HepG2 (cell line): ENCODE results near the gene ADH5. TPM values are rescaled to one million over a fixed set of nuclear protein-coding genes. Genes with fewer than 3 reads are reported as not detected.

Source experiments
- CHCHD3 ChIP-seq: sonication (generic); formaldehyde crosslinking; IDR thresholded peaks from 2 replicates; pipeline ENCODE4 v1.8.0; 2022; ENCODE audit warnings: mild to moderate bottlenecking, missing genetic modification reagents, moderate library complexity
- EEA1 ChIP-seq: sonication (generic); formaldehyde crosslinking; IDR thresholded peaks from 2 replicates; pipeline ENCODE4 v1.5.1; 2020; ENCODE audit warnings: mild to moderate bottlenecking, missing genetic modification reagents, borderline replicate concordance
- FOXK2 ChIP-seq: fragments of 450-650 bp; IDR thresholded peaks from 2 replicates; pipeline ENCODE4 v1.6.1; 2016
- HCFC1 ChIP-seq: fragments of 150-350 bp; IDR thresholded peaks from 2 replicates; pipeline ENCODE4 v1.6.1; 2014; ENCODE audit warnings: low read depth, low read length
- JUND ChIP-seq: sonication (generic); formaldehyde crosslinking; IDR thresholded peaks from 2 replicates; pipeline ENCODE4 v1.8.0; 2022; ENCODE audit warnings: mild to moderate bottlenecking, missing genetic modification reagents
- NFYC ChIP-seq: IDR thresholded peaks from 2 replicates; pipeline ENCODE4 v1.6.1; 2016; ENCODE audit warnings: missing genetic modification reagents, missing compliant biosample characterization
- RAD21 ChIP-seq: fragments of 450-650 bp; formaldehyde crosslinking; IDR thresholded peaks from 2 replicates; pipeline ENCODE4 v1.5.0; 2020; ENCODE audit warnings: mild to moderate bottlenecking
- TOPORS ChIP-seq: sonication (generic); formaldehyde crosslinking; IDR thresholded peaks from 2 replicates; pipeline ENCODE4 v1.8.0; 2023; ENCODE audit warnings: mild to moderate bottlenecking, missing genetic modification reagents
- ZFP90 ChIP-seq: sonication (generic); formaldehyde crosslinking; IDR thresholded peaks from 2 replicates; pipeline ENCODE4 v1.8.0; 2022; ENCODE audit warnings: missing genetic modification reagents, mild to moderate bottlenecking, inconsistent platforms, borderline replicate concordance
- ZKSCAN1 ChIP-seq: fragments of 150-350 bp; IDR thresholded peaks from 2 replicates; pipeline ENCODE4 v1.6.1; 2014; ENCODE audit warnings: low read length
- ZNF317 ChIP-seq: sonication (generic); formaldehyde crosslinking; IDR thresholded peaks from 2 replicates; pipeline ENCODE4 v1.5.0; 2020; ENCODE audit warnings: mild to moderate bottlenecking, missing genetic modification reagents
- ZNF354B ChIP-seq: sonication (generic); formaldehyde crosslinking; IDR thresholded peaks from 2 replicates; pipeline ENCODE4 v1.8.0; 2022; ENCODE audit warnings: mild to moderate bottlenecking, missing genetic modification reagents
- ZNF768 ChIP-seq: sonication (generic); formaldehyde crosslinking; IDR thresholded peaks from 2 replicates; pipeline ENCODE4 v1.4.0; 2020; ENCODE audit warnings: missing genetic modification reagents
- polyA plus RNA-seq, 8 experiments: library from polyadenylated mRNA; depleted of rRNA in 3 of 8; stranded (reverse) in 7 of 8; unstranded in 1 of 8; fragments of >200 nt; fragmentation: Illumina TruSeq in 4 of 8; extraction: Trizol in 4 of 8; gene quantifications; 2 replicates each; pipeline versions ENCODE4 v1.2.1 to v1.2.3, GENCODE V29; 2011 to 2016; ENCODE audit warnings: low read depth in 4 of 8, missing spikeins in 1 of 8, mixed read lengths in 1 of 8; ENCODE audit not compliant: insufficient read depth in 1 of 8
- total RNA-seq, 5 experiments: library from RNA; depleted of rRNA; stranded (reverse); fragments of >200 nt; fragmentation: Illumina TruSeq; extraction: Trizol; gene quantifications; 2 replicates each; pipeline ENCODE4 v1.2.3, GENCODE V29; 2016; ENCODE audit warnings: low read depth in 1 of 5
- TF ChIP-seq, protein P1 (sequence below): sonication (generic); formaldehyde crosslinking; IDR thresholded peaks from 2 replicates; pipeline ENCODE4 v1.4.0; 2020; ENCODE audit warnings: missing genetic modification reagents, borderline replicate concordance
- TF ChIP-seq, protein P2 (sequence below): sonication (generic); formaldehyde crosslinking; IDR thresholded peaks from 2 replicates; pipeline ENCODE4 v1.9.0; 2022; ENCODE audit warnings: low read depth, missing genetic modification reagents
- TF ChIP-seq, protein P3 (sequence below): sonication (generic); formaldehyde crosslinking; IDR thresholded peaks from 2 replicates; pipeline ENCODE4 v1.5.0; 2020; ENCODE audit warnings: mild to moderate bottlenecking, missing genetic modification reagents, borderline replicate concordance
- TF ChIP-seq, protein P4 (sequence below): sonication (generic); formaldehyde crosslinking; IDR thresholded peaks from 2 replicates; pipeline ENCODE4 v1.8.0; 2022; ENCODE audit warnings: missing genetic modification reagents, mild to moderate bottlenecking, inconsistent platforms, borderline replicate concordance
- TF ChIP-seq, protein P5 (sequence below): sonication (generic); formaldehyde crosslinking; IDR thresholded peaks from 2 replicates; pipeline ENCODE4 v1.5.0; 2020; ENCODE audit warnings: missing genetic modification reagents, mild to moderate bottlenecking, borderline replicate concordance

ADH5 gene
- total and polyA plus RNA-seq, 2 of the 13 experiments (the other 11 are each of a cell fraction or from before 2014, with no cell fraction given) = 349 to 512 TPM

DNA sequence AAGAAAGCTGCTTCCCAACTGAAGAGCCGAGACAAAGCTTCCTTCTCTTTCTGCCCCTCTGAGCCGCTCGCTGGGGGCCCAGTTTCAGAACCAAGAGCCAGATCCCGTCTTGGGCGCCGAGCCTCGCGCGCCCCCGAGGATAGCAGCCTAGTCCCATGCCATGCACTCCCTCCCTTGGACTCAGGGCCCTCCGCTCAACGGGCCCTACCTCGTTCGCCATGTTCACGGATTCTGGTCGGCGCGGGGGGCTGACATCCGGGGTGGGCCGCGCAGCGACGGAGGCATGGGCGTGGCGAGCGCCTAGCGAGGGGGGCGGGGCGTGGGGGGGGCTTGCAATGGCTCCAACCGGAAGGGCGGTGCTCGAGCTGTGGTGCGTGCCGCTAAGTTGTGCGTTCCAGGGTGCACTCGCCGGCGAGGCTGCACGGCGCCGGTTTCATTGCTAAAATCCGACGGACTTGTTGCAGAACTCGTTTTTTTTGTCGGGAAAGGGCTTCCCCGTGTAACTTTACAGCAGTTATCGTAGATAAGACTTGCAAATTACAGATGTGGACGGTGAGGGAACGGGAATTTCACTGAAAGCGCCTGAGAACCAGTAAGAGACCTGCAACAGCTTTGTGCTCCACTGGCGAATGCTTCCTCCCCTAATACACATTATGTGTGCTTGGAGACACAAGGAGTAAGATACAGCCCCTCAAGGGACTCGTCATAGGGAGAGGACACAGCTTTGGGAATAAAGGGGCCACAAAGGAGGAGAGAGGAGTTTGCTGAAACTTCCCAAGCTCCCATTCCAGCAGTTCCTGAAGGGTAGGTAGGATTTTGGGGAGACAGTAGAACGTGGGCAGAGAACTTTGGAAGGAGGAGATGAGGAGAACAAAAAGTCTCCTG lies at the start of gene ADH5 (continued):
- TF ChIP-seq, protein P1, sequence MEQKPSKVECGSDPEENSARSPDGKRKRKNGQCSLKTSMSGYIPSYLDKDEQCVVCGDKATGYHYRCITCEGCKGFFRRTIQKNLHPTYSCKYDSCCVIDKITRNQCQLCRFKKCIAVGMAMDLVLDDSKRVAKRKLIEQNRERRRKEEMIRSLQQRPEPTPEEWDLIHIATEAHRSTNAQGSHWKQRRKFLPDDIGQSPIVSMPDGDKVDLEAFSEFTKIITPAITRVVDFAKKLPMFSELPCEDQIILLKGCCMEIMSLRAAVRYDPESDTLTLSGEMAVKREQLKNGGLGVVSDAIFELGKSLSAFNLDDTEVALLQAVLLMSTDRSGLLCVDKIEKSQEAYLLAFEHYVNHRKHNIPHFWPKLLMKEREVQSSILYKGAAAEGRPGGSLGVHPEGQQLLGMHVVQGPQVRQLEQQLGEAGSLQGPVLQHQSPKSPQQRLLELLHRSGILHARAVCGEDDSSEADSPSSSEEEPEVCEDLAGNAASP (CRISPR knock-in tag) = peak; percentile 56; the same call in 1 of the 2 replicates
- TF ChIP-seq ZNF317 (CRISPR knock-in tag) (no peak), ZNF768 (CRISPR knock-in tag) (peak; percentile 62; the same call in 1 of the 2 replicates), ZKSCAN1 (no peak), CHCHD3 (CRISPR knock-in tag) (no peak), ZFP90 (CRISPR knock-in tag) (0 out of 2 replicates have a peak, but pooled peaks have one; percentile 61), RAD21 (0 out of 2 replicates have a peak, but pooled peaks have one; percentile 8), FOXK2 (no peak), HCFC1 (no peak), NFYC (CRISPR knock-in tag) (no peak; the same call in 1 of the 2 replicates), TOPORS (peak; percentile 82; the same call in 1 of the 2 replicates), EEA1 (CRISPR knock-in tag) (no peak), JUND (CRISPR knock-in tag) (0 out of 2 replicates have a peak, but pooled peaks have one; percentile 12), ZNF354B (CRISPR knock-in tag) (0 out of 2 replicates have a peak, but pooled peaks have one; percentile 52)
- TF ChIP-seq, protein P2, sequence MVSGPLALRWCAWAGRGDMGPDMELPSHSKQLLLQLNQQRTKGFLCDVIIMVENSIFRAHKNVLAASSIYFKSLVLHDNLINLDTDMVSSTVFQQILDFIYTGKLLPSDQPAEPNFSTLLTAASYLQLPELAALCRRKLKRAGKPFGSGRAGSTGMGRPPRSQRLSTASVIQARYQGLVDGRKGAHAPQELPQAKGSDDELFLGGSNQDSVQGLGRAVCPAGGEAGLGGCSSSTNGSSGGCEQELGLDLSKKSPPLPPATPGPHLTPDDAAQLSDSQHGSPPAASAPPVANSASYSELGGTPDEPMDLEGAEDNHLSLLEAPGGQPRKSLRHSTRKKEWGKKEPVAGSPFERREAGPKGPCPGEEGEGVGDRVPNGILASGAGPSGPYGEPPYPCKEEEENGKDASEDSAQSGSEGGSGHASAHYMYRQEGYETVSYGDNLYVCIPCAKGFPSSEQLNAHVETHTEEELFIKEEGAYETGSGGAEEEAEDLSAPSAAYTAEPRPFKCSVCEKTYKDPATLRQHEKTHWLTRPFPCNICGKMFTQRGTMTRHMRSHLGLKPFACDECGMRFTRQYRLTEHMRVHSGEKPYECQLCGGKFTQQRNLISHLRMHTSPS (CRISPR knock-in tag) = no peak
- TF ChIP-seq, protein P3, sequence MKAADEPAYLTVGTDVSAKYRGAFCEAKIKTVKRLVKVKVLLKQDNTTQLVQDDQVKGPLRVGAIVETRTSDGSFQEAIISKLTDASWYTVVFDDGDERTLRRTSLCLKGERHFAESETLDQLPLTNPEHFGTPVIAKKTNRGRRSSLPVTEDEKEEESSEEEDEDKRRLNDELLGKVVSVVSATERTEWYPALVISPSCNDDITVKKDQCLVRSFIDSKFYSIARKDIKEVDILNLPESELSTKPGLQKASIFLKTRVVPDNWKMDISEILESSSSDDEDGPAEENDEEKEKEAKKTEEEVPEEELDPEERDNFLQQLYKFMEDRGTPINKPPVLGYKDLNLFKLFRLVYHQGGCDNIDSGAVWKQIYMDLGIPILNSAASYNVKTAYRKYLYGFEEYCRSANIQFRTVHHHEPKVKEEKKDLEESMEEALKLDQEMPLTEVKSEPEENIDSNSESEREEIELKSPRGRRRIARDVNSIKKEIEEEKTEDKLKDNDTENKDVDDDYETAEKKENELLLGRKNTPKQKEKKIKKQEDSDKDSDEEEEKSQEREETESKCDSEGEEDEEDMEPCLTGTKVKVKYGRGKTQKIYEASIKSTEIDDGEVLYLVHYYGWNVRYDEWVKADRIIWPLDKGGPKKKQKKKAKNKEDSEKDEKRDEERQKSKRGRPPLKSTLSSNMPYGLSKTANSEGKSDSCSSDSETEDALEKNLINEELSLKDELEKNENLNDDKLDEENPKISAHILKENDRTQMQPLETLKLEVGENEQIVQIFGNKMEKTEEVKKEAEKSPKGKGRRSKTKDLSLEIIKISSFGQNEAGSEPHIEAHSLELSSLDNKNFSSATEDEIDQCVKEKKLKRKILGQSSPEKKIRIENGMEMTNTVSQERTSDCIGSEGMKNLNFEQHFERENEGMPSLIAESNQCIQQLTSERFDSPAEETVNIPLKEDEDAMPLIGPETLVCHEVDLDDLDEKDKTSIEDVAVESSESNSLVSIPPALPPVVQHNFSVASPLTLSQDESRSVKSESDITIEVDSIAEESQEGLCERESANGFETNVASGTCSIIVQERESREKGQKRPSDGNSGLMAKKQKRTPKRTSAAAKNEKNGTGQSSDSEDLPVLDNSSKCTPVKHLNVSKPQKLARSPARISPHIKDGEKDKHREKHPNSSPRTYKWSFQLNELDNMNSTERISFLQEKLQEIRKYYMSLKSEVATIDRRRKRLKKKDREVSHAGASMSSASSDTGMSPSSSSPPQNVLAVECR = peak; percentile 80; the same call in 1 of the 2 replicates
- TF ChIP-seq, protein P4, sequence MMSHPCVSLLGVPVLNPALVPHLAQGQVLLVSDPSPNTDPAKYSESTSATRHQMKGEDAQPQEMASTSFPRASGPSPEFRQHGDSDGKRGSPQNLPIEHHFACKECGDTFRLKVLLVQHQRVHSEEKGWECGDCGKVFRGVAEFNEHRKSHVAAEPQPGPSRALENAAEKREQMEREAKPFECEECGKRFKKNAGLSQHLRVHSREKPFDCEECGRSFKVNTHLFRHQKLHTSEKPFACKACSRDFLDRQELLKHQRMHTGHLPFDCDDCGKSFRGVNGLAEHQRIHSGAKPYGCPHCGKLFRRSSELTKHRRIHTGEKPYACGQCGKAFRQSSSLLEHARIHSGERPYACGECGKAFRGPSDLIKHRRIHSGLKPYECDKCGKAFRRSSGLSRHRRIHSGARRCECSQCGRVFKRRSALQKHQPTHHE = no peak
- TF ChIP-seq, protein P5, sequence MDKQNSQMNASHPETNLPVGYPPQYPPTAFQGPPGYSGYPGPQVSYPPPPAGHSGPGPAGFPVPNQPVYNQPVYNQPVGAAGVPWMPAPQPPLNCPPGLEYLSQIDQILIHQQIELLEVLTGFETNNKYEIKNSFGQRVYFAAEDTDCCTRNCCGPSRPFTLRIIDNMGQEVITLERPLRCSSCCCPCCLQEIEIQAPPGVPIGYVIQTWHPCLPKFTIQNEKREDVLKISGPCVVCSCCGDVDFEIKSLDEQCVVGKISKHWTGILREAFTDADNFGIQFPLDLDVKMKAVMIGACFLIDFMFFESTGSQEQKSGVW (CRISPR knock-in tag) = no peak; the same call in 1 of the 2 replicates
